Gastrocnemius medialis (tissue), 4 donors: ENCODE data around the gene MPZL3.

ENCODE experiments used
- CTCF ChIP-seq, 5 experiments: fragments of 450-650 bp in 3 of 5; fragments of 200-600 bp in 2 of 5; sonication (generic) in 2 of 5; IDR thresholded peaks in 4 of 5; conservative IDR thresholded peaks in 1 of 5; 1 replicate in 4 of 5; 2 replicates in 1 of 5; pipeline ENCODE4 v1.5.1; 2016 to 2019; ENCODE audit warnings: antibody characterized with exemption in 5 of 5, mild to moderate bottlenecking in 3 of 5, moderate library complexity in 3 of 5
- POLR2A ChIP-seq, 2 donors: fragments of 450-650 bp; IDR thresholded peaks; one replicate each; pipeline ENCODE4 v1.6.1; 2017; ENCODE audit warnings: antibody characterized with exemption in 2 of 2, mild to moderate bottlenecking in 2 of 2, moderate library complexity in 2 of 2

GRCh38 chr11:118209033-118209432 lies 43.1 kb downstream of the MPZL3 start:
- no peak for TF ChIP-seq CTCF (IDR thresholded peaks at IDR 0.05 in 4 of 5, conservative IDR thresholded peaks at IDR 0.05 in 1 of 5)
- TF ChIP-seq POLR2A (IDR thresholded peaks at IDR 0.05) = no peak
